Fibroblast of lung (primary cell): Measurements from ENCODE around the gene CRTAC1.

ENCODE experiments used
- CTCF ChIP-seq, 2 donors: IDR thresholded peaks in 1 of 2; conservative IDR thresholded peaks in 1 of 2; 1 replicate in 1 of 2; 2 replicates in 1 of 2; pipeline ENCODE4 v1.5.1; 2011 to 2012; ENCODE audit warnings: low read length in 2 of 2, control low read depth in 1 of 2, inconsistent platforms in 1 of 2, low read depth in 1 of 2, mild to moderate bottlenecking in 1 of 2
- EZH2 ChIP-seq: IDR thresholded peaks from 2 replicates; pipeline ENCODE4 v1.5.1; 2012; ENCODE audit warnings: low read length, control low read depth, mild to moderate bottlenecking; ENCODE audit errors: missing control alignments

- TF ChIP-seq CTCF (conservative IDR thresholded peaks at IDR 0.05 in 1 of 2, IDR thresholded peaks at IDR 0.05 in 1 of 2; ENCODE audit: low read depth in 1 of 2, low read length in 2 of 2) (no peak), EZH2 (no peak)
Measured at GRCh38 chr10:97858001-97858439, 172.4 kb downstream of the CRTAC1 start.
